K562 (cell line): ENCODE measurements around the gene PDE11A. TPM values are rescaled to one million over a fixed set of nuclear protein-coding genes. Genes with fewer than 3 reads are reported as not detected.

Experiments used
- ATF7 ChIP-seq: fragments of 450-650 bp; IDR thresholded peaks from 2 replicates; pipeline ENCODE4 v1.7.1; 2014; ENCODE audit warnings: mild to moderate bottlenecking, moderate library complexity
- BHLHE40 ChIP-seq: IDR thresholded peaks from 2 replicates; pipeline ENCODE4 v1.6.1; 2011; ENCODE audit warnings: low read length, improper control_type of control experiment
- DEAF1 ChIP-seq: fragments of 450-650 bp; formaldehyde crosslinking; IDR thresholded peaks from 2 replicates; pipeline ENCODE4 v1.4.0; 2020; ENCODE audit warnings: mild to moderate bottlenecking, moderate library complexity
- DLX4 ChIP-seq: fragments of 250-450 bp; sonication (Bioruptor Pico); IDR thresholded peaks from 2 replicates; pipeline ENCODE4 v1.6.1; 2021; ENCODE audit warnings: mild to moderate bottlenecking
- HOXB6 ChIP-seq: fragments of 250-450 bp; sonication (Bioruptor Pico); IDR thresholded peaks from 2 replicates; pipeline ENCODE4 v1.5.1; 2022; ENCODE audit warnings: mild to moderate bottlenecking, borderline replicate concordance
- MAFF ChIP-seq: IDR thresholded peaks from 2 replicates; pipeline ENCODE4 v1.6.1; 2012; ENCODE audit warnings: low read length, improper control_type of control experiment
- PHB2 ChIP-seq: fragments of 450-650 bp; IDR thresholded peaks from 2 replicates; pipeline ENCODE4 v1.6.1; 2017; ENCODE audit warnings: low read depth
- TBL1XR1 ChIP-seq, 2 experiments: IDR thresholded peaks; 2 replicates each; pipeline ENCODE4 v1.6.1; 2012; ENCODE audit warnings: improper control_type of control experiment in 2 of 2, low read length in 2 of 2, mild to moderate bottlenecking in 1 of 2
- TFAP4 ChIP-seq: sonication (generic); formaldehyde crosslinking; IDR thresholded peaks from 2 replicates; pipeline ENCODE4 v1.8.0; 2022; ENCODE audit warnings: missing genetic modification reagents, mild to moderate bottlenecking, moderate library complexity, borderline replicate concordance
- ZNF518B ChIP-seq: fragments of 250-450 bp; sonication (Bioruptor Pico); IDR thresholded peaks from 2 replicates; pipeline ENCODE4 v1.5.0; 2021; ENCODE audit warnings: mild to moderate bottlenecking, moderate library complexity
- polyA plus RNA-seq, 8 experiments: library from polyadenylated mRNA; depleted of rRNA in 4 of 8; stranded (reverse) in 5 of 8; unstranded in 3 of 8; fragments of >200 nt; fragmentation: Nextera tagmentation in 2 of 8; fragmentation: Illumina TruSeq in 1 of 8; extraction: Ambion mirVana in 2 of 8; extraction: Trizol in 1 of 8; gene quantifications; 2 replicates each; pipeline versions ENCODE4 v1.2.1 to v1.2.3, GENCODE V29; 2011 to 2014; ENCODE audit warnings: inconsistent platforms in 1 of 8, missing spikeins in 1 of 8
- total RNA-seq, 7 experiments: library from RNA; depleted of rRNA in 6 of 7; stranded (reverse); fragments of >200 nt in 6 of 7; fragmentation: Illumina TruSeq in 2 of 7; extraction: Trizol in 2 of 7; gene quantifications; 2 replicates each; pipeline versions ENCODE4 v1.2.1 to v1.2.3, GENCODE V29; 2011 to 2021; ENCODE audit warnings: low replicate concordance in 1 of 7
- TF ChIP-seq, protein P1 (sequence below), 2 experiments: fragments of 450-650 bp; IDR thresholded peaks; 2 replicates each; pipeline ENCODE4 v1.6.1; 2016; ENCODE audit warnings: mild to moderate bottlenecking in 2 of 2, borderline replicate concordance in 1 of 2, low read depth in 1 of 2, moderate library complexity in 1 of 2

The PDE11A gene
- total and polyA plus RNA-seq, 9 of the 15 experiments (the other 6 are each of a cell fraction or from before 2014, with no cell fraction given): 3.2 to 22.1 (median 5.7) TPM

- TF ChIP-seq HOXB6 (CRISPR knock-in tag): no peak
- TF ChIP-seq DLX4 (CRISPR knock-in tag): no peak
- TF ChIP-seq TBL1XR1 (IDR thresholded peaks at IDR 0.05; ENCODE audit: low read length in 2 of 2): peak in 1 of 2 experiments; percentile 88; a peak in 2 of 4 replicates
- TF ChIP-seq ATF7: peak; percentile 89
- TF ChIP-seq PHB2: no peak; the same call in 1 of the 2 replicates
- TF ChIP-seq BHLHE40: peak; percentile 69
- peak; percentile 46 for TF ChIP-seq MAFF
- 0 out of 2 replicates have a peak, but pooled peaks have one; percentile 29 for TF ChIP-seq DEAF1 (CRISPR knock-in tag)
- TF ChIP-seq ZNF518B (CRISPR knock-in tag): no peak
- TF ChIP-seq TFAP4 (CRISPR knock-in tag): no peak
- TF ChIP-seq, protein P1, sequence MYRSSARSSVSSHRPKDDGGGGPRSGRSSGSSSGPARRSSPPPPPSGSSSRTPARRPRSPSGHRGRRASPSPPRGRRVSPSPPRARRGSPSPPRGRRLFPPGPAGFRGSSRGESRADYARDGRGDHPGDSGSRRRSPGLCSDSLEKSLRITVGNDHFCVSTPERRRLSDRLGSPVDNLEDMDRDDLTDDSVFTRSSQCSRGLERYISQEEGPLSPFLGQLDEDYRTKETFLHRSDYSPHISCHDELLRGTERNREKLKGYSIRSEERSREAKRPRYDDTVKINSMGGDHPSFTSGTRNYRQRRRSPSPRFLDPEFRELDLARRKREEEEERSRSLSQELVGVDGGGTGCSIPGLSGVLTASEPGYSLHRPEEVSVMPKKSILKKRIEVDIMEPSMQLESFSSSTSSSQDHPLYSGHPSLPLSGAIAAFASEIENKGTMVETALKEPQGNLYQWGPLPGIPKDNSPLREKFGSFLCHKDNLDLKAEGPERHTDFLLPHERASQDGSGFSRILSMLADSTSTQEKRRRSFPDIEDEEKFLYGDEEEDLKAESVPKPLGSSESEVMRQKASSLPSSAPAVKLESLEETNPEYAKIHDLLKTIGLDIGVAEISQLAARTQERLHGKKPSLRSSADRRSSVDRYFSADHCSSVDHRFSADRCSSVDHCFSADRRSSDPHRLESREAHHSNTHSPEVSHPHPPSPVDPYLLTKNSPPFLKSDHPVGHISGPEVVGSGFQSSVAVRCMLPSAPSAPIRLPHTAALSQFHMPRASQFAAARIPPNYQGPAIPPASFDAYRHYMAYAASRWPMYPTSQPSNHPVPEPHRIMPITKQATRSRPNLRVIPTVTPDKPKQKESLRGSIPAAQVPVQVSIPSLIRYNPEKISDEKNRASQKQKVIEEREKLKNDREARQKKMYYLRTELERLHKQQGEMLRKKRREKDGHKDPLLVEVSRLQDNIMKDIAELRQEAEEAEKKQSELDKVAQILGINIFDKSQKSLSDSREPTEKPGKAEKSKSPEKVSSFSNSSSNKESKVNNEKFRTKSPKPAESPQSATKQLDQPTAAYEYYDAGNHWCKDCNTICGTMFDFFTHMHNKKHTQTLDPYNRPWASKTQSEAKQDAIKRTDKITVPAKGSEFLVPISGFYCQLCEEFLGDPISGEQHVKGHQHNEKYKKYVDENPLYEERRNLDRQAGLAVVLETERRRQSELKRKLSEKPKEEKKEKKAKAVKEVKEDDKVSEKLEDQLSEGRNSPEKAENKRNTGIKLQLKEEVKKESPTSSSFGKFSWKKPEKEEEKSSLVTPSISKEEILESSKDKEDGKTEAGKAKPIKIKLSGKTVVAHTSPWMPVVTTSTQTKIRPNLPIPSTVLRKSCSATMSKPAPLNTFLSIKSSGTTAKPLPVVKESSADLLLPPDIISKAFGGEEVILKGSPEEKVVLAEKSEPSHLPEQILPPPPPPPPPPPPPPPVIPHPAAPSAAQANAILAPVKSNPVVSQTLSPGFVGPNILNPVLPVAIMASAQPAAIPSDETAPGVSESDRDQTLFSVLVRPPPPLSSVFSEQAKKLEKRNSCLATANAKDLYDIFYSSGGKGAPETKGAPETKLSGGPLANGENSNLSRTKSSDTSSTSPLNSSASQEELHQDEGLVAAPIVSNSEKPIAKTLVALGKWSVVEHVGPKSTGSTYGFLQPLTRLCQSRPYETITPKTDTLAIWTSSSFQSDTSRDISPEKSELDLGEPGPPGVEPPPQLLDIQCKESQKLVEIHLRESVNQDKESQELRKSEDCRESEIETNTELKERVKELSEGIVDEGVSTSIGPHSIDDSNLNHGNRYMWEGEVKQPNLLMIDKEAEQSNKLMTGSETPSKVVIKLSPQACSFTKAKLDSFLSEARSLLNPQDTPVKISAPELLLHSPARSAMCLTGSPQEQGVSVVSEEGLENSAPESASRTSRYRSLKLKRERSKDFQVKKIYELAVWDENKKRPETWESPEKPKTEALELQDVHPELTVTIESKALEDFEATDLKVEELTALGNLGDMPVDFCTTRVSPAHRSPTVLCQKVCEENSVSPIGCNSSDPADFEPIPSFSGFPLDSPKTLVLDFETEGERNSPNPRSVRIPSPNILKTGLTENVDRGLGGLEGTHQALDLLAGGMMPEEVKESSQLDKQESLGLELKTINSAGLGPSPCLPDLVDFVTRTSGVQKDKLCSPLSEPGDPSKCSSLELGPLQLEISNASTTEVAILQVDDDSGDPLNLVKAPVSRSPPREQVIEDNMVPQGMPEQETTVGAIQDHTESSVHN (IDR thresholded peaks at IDR 0.05; ENCODE audit: borderline replicate concordance in 1 of 2, low read depth in 1 of 2): peak in 1 of 2 experiments; percentile 73; a peak in 1 of 4 replicates
Measured at GRCh38 chr2:177693658-177694339, 378.8 kb downstream of the PDE11A start (continued).
